ENCODE data around the gene TNS3. TPM values are rescaled to one million over a fixed set of nuclear protein-coding genes. Genes with fewer than 3 reads are reported as not detected.

TNS3 gene
- total RNA-seq = 100 to 1,000 TPM in 2 of 4 donors, 10 to 100 TPM in 2; 70.9 to 112 (median 98.6) TPM

GRCh38 chr7:47581804-47582763, at the start of gene TNS3:
TNS3 (minus strand) TSS chr7:47582111; CDS start chr7:47439636, 142,475 bp downstream.
- no peak for TF ChIP-seq CTCF (IDR thresholded peaks at IDR 0.05)
- ATAC-seq (ENCODE audit: low FRiP score) = peak; percentile 63
- no peak for DNase-seq (ENCODE audit: low spot score)

GRCh38 chr7:47631711-47632110, 49.8 kb upstream of the TNS3 start:
- no peak for TF ChIP-seq CTCF (IDR thresholded peaks at IDR 0.05)

GRCh38 chr7:47627580-47628283, 45.8 kb upstream of the TNS3 start:
- TF ChIP-seq CTCF (IDR thresholded peaks at IDR 0.05) = no peak
- DNase-seq (ENCODE audit: low spot score) (no peak), ATAC-seq (ENCODE audit: low FRiP score) (no peak)

More at GRCh38 chr7:47631711-47632110, 49.8 kb upstream of the TNS3 start:
- DNase-seq (ENCODE audit: low spot score) (no peak), ATAC-seq (ENCODE audit: low FRiP score) (no peak)

GRCh38 chr7:47625861-47626715, 44.2 kb upstream of the TNS3 start:
- no peak for TF ChIP-seq CTCF (IDR thresholded peaks at IDR 0.05)
- no peak for ATAC-seq (ENCODE audit: low FRiP score)
- DNase-seq (ENCODE audit: low spot score) = no peak

- ATAC-seq (ENCODE audit: low FRiP score) (no peak), DNase-seq (ENCODE audit: low spot score) (no peak)
- no peak for TF ChIP-seq CTCF (IDR thresholded peaks at IDR 0.05)
Observed at GRCh38 chr7:47624689-47625088, 42.8 kb upstream of the TNS3 start.

GRCh38 chr7:47622946-47623640, 41.2 kb upstream of the TNS3 start:
- TF ChIP-seq CTCF (IDR thresholded peaks at IDR 0.05) = no peak
- peak; percentile 45 for ATAC-seq (ENCODE audit: low FRiP score)
- DNase-seq (ENCODE audit: low spot score) = no peak

Data from omental fat pad (tissue), 4 donors.